ENCODE results near the gene TOMM20L. TPM values are rescaled to one million over a fixed set of nuclear protein-coding genes. Genes with fewer than 3 reads are reported as not detected.

Gene TOMM20L
- total and polyA plus RNA-seq, 2 of the 13 experiments (the other 11 are each of a cell fraction or from before 2014, with no cell fraction given), result 0.46 TPM; not detected in 1

DNA sequence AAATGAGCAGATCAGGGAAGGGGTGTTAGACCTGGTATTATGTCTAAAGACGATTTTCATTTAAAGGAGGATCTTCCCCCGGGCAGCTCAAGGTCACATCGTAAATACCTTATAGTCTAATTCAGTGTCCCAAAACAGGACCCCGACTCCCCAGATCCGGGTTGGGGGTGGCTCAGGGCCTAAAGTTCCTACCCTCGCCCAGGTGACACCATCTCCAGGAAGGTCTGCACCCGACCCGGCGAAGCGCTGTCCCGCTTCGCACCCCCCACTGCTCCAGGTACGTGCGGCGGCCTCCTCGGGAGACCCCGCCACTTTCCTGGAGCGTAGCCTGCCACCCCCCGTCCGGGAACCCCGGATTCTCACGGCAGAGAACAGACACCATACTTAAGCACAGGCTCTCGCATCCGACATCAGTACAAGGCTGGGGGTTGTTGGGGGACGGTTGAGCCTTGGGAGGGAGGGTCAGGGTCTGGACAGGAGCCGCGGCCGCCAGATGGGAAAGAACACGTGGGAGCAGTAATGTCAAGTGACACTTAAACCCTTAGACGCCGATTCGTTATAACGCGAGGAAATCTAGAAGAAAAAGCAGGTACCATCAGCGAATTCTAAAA lies 31.0 kb downstream of the TOMM20L start (continued):
- TF ChIP-seq AHDC1 (CRISPR knock-in tag; IDR thresholded peaks at IDR 0.05; ENCODE audit: borderline replicate concordance), result 0 out of 2 replicates have a peak, but pooled peaks have one; percentile 15
- TF ChIP-seq BRF2 (CRISPR knock-in tag; IDR thresholded peaks at IDR 0.05), result no peak
- TF ChIP-seq HIC2 (CRISPR knock-in tag; IDR thresholded peaks at IDR 0.05; ENCODE audit: low read depth), result no peak
- no peak for TF ChIP-seq CSRNP2 (CRISPR knock-in tag; conservative IDR thresholded peaks at IDR 0.05; ENCODE audit: low read depth)
- TF ChIP-seq, protein P1, sequence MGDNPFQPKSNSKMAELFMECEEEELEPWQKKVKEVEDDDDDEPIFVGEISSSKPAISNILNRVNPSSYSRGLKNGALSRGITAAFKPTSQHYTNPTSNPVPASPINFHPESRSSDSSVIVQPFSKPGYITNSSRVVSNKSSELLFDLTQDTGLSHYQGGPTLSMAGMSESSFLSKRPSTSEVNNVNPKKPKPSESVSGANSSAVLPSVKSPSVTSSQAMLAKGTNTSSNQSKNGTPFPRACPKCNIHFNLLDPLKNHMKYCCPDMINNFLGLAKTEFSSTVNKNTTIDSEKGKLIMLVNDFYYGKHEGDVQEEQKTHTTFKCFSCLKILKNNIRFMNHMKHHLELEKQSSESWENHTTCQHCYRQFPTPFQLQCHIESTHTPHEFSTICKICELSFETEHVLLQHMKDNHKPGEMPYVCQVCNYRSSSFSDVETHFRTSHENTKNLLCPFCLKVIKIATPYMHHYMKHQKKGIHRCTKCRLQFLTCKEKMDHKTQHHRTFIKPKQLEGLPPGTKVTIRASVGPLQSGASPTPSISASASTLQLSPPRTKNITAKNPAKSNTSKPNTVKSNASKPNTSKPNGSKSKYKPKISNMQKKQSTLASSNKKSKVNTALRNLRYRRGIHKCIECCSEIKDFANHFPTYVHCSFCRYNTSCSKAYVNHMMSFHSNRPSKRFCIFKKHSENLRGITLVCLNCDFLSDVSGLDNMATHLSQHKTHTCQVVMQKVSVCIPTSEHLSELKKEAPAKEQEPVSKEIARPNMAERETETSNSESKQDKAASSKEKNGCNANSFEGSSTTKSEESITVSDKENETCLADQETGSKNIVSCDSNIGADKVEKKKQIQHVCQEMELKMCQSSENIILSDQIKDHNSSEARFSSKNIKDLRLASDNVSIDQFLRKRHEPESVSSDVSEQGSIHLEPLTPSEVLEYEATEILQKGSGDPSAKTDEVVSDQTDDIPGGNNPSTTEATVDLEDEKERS (CRISPR knock-in tag; IDR thresholded peaks at IDR 0.05), result no peak
- no peak for TF ChIP-seq SRSF4 (IDR thresholded peaks at IDR 0.05; ENCODE audit: low read depth, low read length, poor library complexity, severe bottlenecking)
- no peak for TF ChIP-seq ZNF776 (CRISPR knock-in tag; IDR thresholded peaks at IDR 0.05)
- no peak for TF ChIP-seq ZNF614 (CRISPR knock-in tag; IDR thresholded peaks at IDR 0.05; ENCODE audit: borderline replicate concordance)
- no peak for TF ChIP-seq ZNF451 (CRISPR knock-in tag; IDR thresholded peaks at IDR 0.05)
- 0 out of 2 replicates have a peak, but pooled peaks have one; percentile 23 for TF ChIP-seq HNRNPL (IDR thresholded peaks at IDR 0.05; ENCODE audit: low read depth, low read length)
- no peak for TF ChIP-seq ZMYM4 (CRISPR knock-in tag; IDR thresholded peaks at IDR 0.05)
- TF ChIP-seq ZNF605 (CRISPR knock-in tag; IDR thresholded peaks at IDR 0.05), result no peak
- no peak for TF ChIP-seq NR2F2 (IDR thresholded peaks at IDR 0.05; ENCODE audit: borderline replicate concordance, low read depth)
- TF ChIP-seq, protein P2, sequence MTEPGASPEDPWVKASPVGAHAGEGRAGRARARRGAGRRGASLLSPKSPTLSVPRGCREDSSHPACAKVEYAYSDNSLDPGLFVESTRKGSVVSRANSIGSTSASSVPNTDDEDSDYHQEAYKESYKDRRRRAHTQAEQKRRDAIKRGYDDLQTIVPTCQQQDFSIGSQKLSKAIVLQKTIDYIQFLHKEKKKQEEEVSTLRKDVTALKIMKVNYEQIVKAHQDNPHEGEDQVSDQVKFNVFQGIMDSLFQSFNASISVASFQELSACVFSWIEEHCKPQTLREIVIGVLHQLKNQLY (CRISPR knock-in tag; IDR thresholded peaks at IDR 0.05), result no peak
- TF ChIP-seq MBNL3 (CRISPR knock-in tag; conservative IDR thresholded peaks at IDR 0.05), result no peak

Measured in HepG2 (cell line).